Omental fat pad (tissue), 4 donors: ENCODE data around the gene TRAF6. TPM values are rescaled to one million over a fixed set of nuclear protein-coding genes. Genes with fewer than 3 reads are reported as not detected.
"Not testable (repeated sequence)": the region's sequence is repeated elsewhere in the genome, so short reads cannot be mapped to it uniquely, and the experiment has no call there.

Experiments
- ATAC-seq: fragments of 150-250 bp; one replicate; pipeline ENCODE4 v1.9.1; 2016; ENCODE audit warnings: mild to moderate bottlenecking, moderate library complexity; ENCODE audit not compliant: low FRiP score
- DNase-seq: peaks from one replicate; pipeline ENCODE4 v3.0.0-alpha.2; 2019; ENCODE audit warnings: low spot score
- CTCF ChIP-seq, 3 donors: fragments of 450-650 bp; IDR thresholded peaks; one replicate each; pipeline ENCODE4 v1.5.1; 2016 to 2017; ENCODE audit warnings: antibody characterized with exemption in 3 of 3, mild to moderate bottlenecking in 3 of 3, moderate library complexity in 2 of 3
- total RNA-seq, 4 donors: library from RNA; depleted of rRNA; stranded (reverse); fragments of >200 nt; gene quantifications; one replicate each; pipeline ENCODE4 v1.1.0, GENCODE V29; 2016

Gene TRAF6
- total RNA-seq, 4 donors from 2014 or later, result 10.1 to 17.5 (median 13.9) TPM

- no peak for DNase-seq
- TF ChIP-seq CTCF (IDR thresholded peaks at IDR 0.05), result no peak
- ATAC-seq, result no peak
Measured at GRCh38 chr11:36534276-36534840, 24.3 kb upstream of the TRAF6 start.

GRCh38 chr11:36532941-36533601 lies 23.0 kb upstream of the TRAF6 start:
- ATAC-seq, result no peak

GRCh38 chr11:36530840-36531239 lies 20.8 kb upstream of the TRAF6 start:
- DNase-seq (no peak), ATAC-seq (no peak)
- TF ChIP-seq CTCF (IDR thresholded peaks at IDR 0.05), result no peak

More at GRCh38 chr11:36532941-36533601, 23.0 kb upstream of the TRAF6 start:
- no peak for TF ChIP-seq CTCF (IDR thresholded peaks at IDR 0.05)
- no peak for DNase-seq

- DNase-seq (no peak), ATAC-seq (no peak)
- TF ChIP-seq CTCF (IDR thresholded peaks at IDR 0.05), result no peak
Measured at GRCh38 chr11:36513965-36514364, 3.9 kb upstream of the TRAF6 start.

- DNase-seq (no peak), ATAC-seq (no peak)
- no peak for TF ChIP-seq CTCF (IDR thresholded peaks at IDR 0.05)
Measured at GRCh38 chr11:36512016-36512415, 1.9 kb upstream of the TRAF6 start.

GRCh38 chr11:36511062-36511461 lies 990 bp upstream of the TRAF6 start:
- ATAC-seq, DNase-seq: not testable (repeated sequence)

- no peak for TF ChIP-seq CTCF (IDR thresholded peaks at IDR 0.05)
- DNase-seq (no peak), ATAC-seq (peak; percentile 30)
Measured at GRCh38 chr11:36510594-36510942, 496 bp upstream of the TRAF6 start.
